Ovary (tissue), 9 donors: Measurements from ENCODE around the gene ADAT2. TPM values are rescaled to one million over a fixed set of nuclear protein-coding genes. Genes with fewer than 3 reads are reported as not detected.

Experiments
- DNase-seq, 5 donors: peaks; one replicate each; pipeline ENCODE4 v3.0.0-alpha.2; 2019 to 2020
- H3K27ac ChIP-seq, 2 donors: fragments of 200-600 bp; one replicate each; pipeline versions ENCODE4 v1.5.1 to v1.8.0; 2019 to 2022
- H3K27me3 ChIP-seq: fragments of 200-600 bp; one replicate; pipeline ENCODE4 v1.8.0; 2022
- H3K36me3 ChIP-seq: fragments of 200-600 bp; sonication (generic); one replicate; pipeline ENCODE4 v1.5.1; 2019
- H3K4me1 ChIP-seq: one replicate; pipeline ENCODE4 v1.8.1; 2013; ENCODE audit warnings: mild to moderate bottlenecking, moderate library complexity; ENCODE audit not compliant: insufficient read depth
- H3K4me3 ChIP-seq: fragments of 200-600 bp; sonication (generic); one replicate; pipeline ENCODE4 v1.5.1; 2017
- H3K9me3 ChIP-seq, 2 donors: fragments of 200-600 bp in 1 of 2; sonication (generic) in 1 of 2; one replicate each; pipeline versions ENCODE4 v1.5.1 to v1.8.1; 2013 to 2019; ENCODE audit warnings: mild to moderate bottlenecking in 1 of 2, moderate library complexity in 1 of 2
- CTCF ChIP-seq, 3 donors: fragments of 450-650 bp in 2 of 3; fragments of 200-600 bp in 1 of 3; IDR thresholded peaks; one replicate each; pipeline versions ENCODE4 v1.5.1 to v1.8.0; 2016 to 2022; ENCODE audit warnings: antibody characterized with exemption in 3 of 3, mild to moderate bottlenecking in 1 of 3
- EP300 ChIP-seq: sonication (generic); formaldehyde crosslinking; IDR thresholded peaks from one replicate; pipeline ENCODE4 v1.6.1; 2017; ENCODE audit warnings: antibody characterized with exemption
- POLR2A ChIP-seq: fragments of 450-650 bp; IDR thresholded peaks from one replicate; pipeline ENCODE4 v1.6.1; 2017; ENCODE audit warnings: antibody characterized with exemption, mild to moderate bottlenecking, moderate library complexity
- WGBS, 3 donors: extraction: QIAGEN DNeasy Blood & Tissue Kit in 1 of 3; methylation state at CpG; one replicate each; pipeline versions ENCODE4 v1.1.5 to v1.1.7; 2013 to 2017; 5-methylcytosine and 5-hydroxymethylcytosine counted together
- intact Hi-C, 4 donors: fragments of 100-400 bp; cut with DNase I; formaldehyde crosslinking; loops; one replicate each; pipeline versions ENCODE4 v1.11.0 to v1.15.1; 2022 to 2023
- polyA plus RNA-seq, 2 donors: library from polyadenylated mRNA; stranded (reverse); fragments of 200-250 nt in 1 of 2; fragments of 350-450 nt in 1 of 2; fragmentation: Illumina TruSeq in 1 of 2; extraction: RNeasy Lipid Tissue Mini Kit (QIAGEN cat#74804) in 1 of 2; gene quantifications; one replicate each; pipeline ENCODE4 v1.2.3, GENCODE V29; 2013 to 2014
- total RNA-seq, 7 donors: library from RNA; depleted of rRNA in 2 of 7; stranded (reverse); fragments of >200 nt in 2 of 7; fragmentation: NEBNext Ultra II Directional in 3 of 7; extraction: Animal tissue kit (Norgen Biotek cat#: 25700) in 3 of 7; gene quantifications; one replicate each; pipeline versions ENCODE4 v1.1.0 to v1.2.4, GENCODE V29; 2016 to 2023
- donor health status: DM: no; HTN: no; CAD: no; lungs with moderate emphysema.
- donor health status: DM: no; HTN: no; CAD: no.
- donor health status: Bipolar disorder and iron deficiency.
- donor health status: DM: yes; HTN: yes; CAD: no.
- donor health status: DM: no; HTN: no; CAD: no.
- donor health status: DM: yes; HTN: yes; CAD: no.

ADAT2 gene
- total and polyA plus RNA-seq, 9 donors = 1.9 to 6.1 (median 4.6) TPM

DNA sequence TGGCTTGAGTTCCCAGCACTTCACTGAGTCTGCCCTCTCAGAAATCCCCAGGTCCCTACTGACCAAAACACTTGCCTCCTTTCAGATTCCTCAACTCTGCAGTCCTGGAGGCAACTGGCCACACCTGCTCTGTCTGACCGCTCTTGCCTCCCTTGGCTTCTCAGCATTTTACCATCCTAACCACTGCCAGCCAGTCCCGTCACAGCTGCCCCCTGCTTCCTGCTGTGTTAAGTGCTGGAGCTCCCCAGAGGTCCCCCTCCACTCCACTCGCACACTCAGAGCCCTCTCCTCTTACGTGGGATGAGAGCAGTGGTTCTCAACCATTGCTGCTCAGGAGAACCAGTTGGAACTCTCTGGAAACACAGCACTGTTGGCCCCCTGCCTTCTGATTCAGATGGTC is 20.5 kb downstream of the ADAT2 start:
- no peak for TF ChIP-seq EP300
- TF ChIP-seq CTCF (IDR thresholded peaks at IDR 0.05) = no peak
- no peak for TF ChIP-seq POLR2A
- WGBS, 3 donors = 92 to 94% (median 94%) methylated on average over 4 of the region's 4 CpGs
- intact Hi-C loops = loop anchor here in 2 of 4 donors (5.0 kb wide), 1 partner anchor 738 kb away; no protein-coding TSS in a partner anchor
- no peak for DNase-seq
- Histone ChIP-seq H3K36me3 (no peaks in the 10 kb centered on the region), H3K4me1 (no peaks in the 10 kb centered on the region), H3K9me3 (no peaks in the 10 kb centered on the region), H3K27ac (no peak overlapping the region), H3K4me3 (no peak overlapping the region), H3K27me3 (no peaks in the 10 kb centered on the region)

DNA sequence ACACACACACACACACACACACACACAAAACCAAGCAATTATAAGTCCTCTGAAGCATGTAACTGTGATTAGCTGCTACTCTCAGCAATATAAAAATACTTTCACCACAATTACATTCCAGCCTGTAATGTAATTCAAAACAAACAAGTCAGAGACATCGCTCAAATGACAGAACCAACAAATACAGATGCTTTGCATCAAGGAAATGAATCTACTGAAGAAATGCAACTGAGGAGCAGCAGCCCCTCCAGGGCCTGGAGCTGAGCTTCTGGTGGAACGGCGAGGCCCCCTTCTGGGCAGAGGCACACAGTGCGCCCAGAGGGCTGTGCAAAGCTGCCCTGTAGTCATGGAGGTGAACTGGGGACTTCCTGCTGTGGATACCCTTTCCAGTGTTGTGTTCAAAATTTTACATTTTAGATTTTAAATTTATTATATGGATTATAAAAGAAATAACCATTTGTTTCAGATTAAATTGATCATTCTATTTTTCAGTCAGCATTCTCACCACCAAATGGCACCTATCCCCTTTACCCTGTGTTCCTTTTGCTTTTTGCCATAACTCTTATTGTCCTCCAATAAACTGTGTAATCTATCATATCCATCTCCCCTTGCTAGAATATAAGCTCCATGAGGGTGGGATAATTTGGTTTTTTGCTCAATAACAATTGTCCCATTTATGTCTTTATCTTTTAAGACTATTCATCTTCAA is 23.2 kb downstream of the ADAT2 start:
- no peak for TF ChIP-seq POLR2A
- peak; percentile 80 to 83 (median 81) for TF ChIP-seq CTCF (IDR thresholded peaks at IDR 0.05)
- TF ChIP-seq EP300 = no peak
- Histone ChIP-seq H3K27ac (no peak overlapping the region), H3K4me3 (no peak overlapping the region), H3K27me3 (no peaks in the 10 kb centered on the region), H3K9me3 (no peaks in the 10 kb centered on the region), H3K4me1 (no peaks in the 10 kb centered on the region), H3K36me3 (no peaks in the 10 kb centered on the region)
- intact Hi-C loops = loop anchor here in 3 of 4 donors (2.0 to 5.0 kb wide), 2 partner anchors 734 to 735 kb away; no protein-coding TSS in a partner anchor
- peak; percentile 56 to 83 (median 78) for DNase-seq
- 5 to 14% (median 8%) methylated on average over 4 of the region's 4 CpGs for WGBS, 3 donors

DNA sequence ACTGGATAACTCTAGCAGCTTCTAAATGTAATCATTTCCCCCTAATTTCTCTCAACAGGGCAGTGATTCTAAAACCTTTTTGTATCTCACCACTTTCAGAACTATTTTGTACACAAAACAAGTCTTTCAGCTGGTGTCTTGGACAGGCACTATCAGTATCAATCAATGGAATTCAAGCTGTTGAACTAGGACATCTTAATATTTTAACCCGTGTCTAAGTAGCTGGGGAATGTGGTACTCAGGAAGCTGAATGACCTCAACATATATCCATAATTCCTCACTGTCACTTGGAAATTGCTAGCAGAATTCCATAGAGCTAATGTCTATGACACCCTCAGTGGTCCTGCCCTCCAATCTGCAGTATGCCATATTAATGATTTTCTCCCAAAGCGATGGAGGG is 24.5 kb downstream of the ADAT2 start:
- no peak for TF ChIP-seq CTCF (IDR thresholded peaks at IDR 0.05)
- no peak for TF ChIP-seq EP300
- TF ChIP-seq POLR2A = no peak
- H3K27me3 ChIP-seq = no peaks in the 10 kb centered on the region
- no peak overlapping the region for H3K27ac ChIP-seq
- no peak for DNase-seq
- H3K4me1 ChIP-seq = no peaks in the 10 kb centered on the region
- no peak overlapping the region for H3K4me3 ChIP-seq
- intact Hi-C loops = loop anchor here in 3 of 4 donors (2.0 to 5.0 kb wide), 2 partner anchors 733 to 734 kb away; no protein-coding TSS in a partner anchor
- 69 to 78% (median 74%) methylated on average over 2 of the region's 2 CpGs for WGBS, 3 donors
- H3K36me3 ChIP-seq = no peaks in the 10 kb centered on the region
- H3K9me3 ChIP-seq = no peaks in the 10 kb centered on the region

- no peak overlapping the region for H3K27ac ChIP-seq
- DNase-seq = no peak
- no peaks in the 10 kb centered on the region for H3K27me3 ChIP-seq
- H3K4me1 ChIP-seq = no peaks in the 10 kb centered on the region
- no peak overlapping the region for H3K4me3 ChIP-seq
- 90 to 92% (median 90%) methylated on average over 6 of the region's 6 CpGs for WGBS, 3 donors
- H3K9me3 ChIP-seq = no peaks in the 10 kb centered on the region
- no peak for TF ChIP-seq POLR2A
- TF ChIP-seq CTCF (IDR thresholded peaks at IDR 0.05) = no peak
- no peak for TF ChIP-seq EP300
- no peaks in the 10 kb centered on the region for H3K36me3 ChIP-seq
- intact Hi-C loops = no loop called here
These were observed 31.0 kb downstream of the ADAT2 start for GRCh38 chr6:143419526-143419925.
